ENCODE measurements around the gene KDM3B. TPM values are rescaled to one million over a fixed set of nuclear protein-coding genes. Genes with fewer than 3 reads are reported as not detected.
"Not testable (repeated sequence)": the region's sequence is repeated elsewhere in the genome, so short reads cannot be mapped to it uniquely, and the experiment has no call there.

Gene KDM3B
- total RNA-seq, result 72.1 TPM

GRCh38 chr5:138352071-138352721 is at the start of gene KDM3B:
Gene KDM3B (plus strand): TSS chr5:138352685. CDS start chr5:138352796, 111 bp downstream.
- Histone ChIP-seq H3K27me3 (ENCODE audit: insufficient read depth, low read length) (no peaks in the 10 kb centered on the region), H3K4me1 (ENCODE audit: insufficient read depth, low read length) (peaks cover 28% of the 10 kb centered on the region), H3K9me3 (ENCODE audit: low read depth, low read length) (no peaks in the 10 kb centered on the region), H3K4me3 (ENCODE audit: low read length) (peak within 1 kb of the TSS; percentile 96)

DNA sequence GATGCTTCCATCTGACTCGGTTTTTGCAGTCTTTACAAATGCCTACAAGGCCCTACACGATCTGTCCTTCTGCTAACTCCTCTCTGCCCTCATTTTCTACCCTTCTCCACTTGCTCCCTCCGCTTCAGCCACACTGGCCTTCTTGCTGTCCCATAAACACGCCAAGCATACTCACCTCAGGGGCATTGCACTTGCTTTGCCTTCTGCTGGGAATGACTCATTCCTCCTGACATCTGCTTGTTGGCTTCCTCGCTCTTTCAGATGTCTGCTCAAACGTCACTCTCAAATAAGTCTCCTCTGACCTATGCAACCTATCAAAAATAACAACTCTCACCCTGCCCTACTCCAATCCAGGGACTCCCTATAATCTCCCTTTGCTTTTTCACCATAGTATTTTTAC is 49.1 kb upstream of the KDM3B start:
- H3K4me3 ChIP-seq (ENCODE audit: low read length), result no peak overlapping the region
- no peaks in the 10 kb centered on the region for H3K9me3 ChIP-seq (ENCODE audit: low read depth, low read length)
- H3K27me3 ChIP-seq (ENCODE audit: insufficient read depth, low read length), result no peaks in the 10 kb centered on the region
- H3K4me1 ChIP-seq (ENCODE audit: insufficient read depth, low read length), result no peaks in the 10 kb centered on the region

DNA sequence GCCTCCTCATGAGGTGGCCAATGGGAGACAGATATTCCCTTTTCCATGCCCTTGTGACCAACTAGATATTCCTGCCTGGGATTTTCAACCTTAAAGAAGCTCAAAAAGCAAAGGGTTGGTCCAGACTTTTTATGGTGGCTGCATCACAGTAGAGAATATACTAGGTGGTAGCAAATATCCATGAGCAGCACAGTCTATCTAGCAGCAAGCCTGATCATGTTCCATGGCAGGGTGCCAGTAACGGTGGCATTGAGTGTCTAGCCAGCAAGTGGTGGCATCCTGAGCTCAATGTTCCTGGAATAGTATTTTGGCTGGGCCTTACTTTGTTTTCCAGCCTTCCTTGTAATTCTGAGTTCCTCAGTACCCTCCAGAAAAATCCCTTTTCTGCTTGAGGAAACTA is 46.7 kb upstream of the KDM3B start:
- no peaks in the 10 kb centered on the region for H3K4me1 ChIP-seq (ENCODE audit: insufficient read depth, low read length)
- H3K9me3 ChIP-seq (ENCODE audit: low read depth, low read length), result no peaks in the 10 kb centered on the region
- no peaks in the 10 kb centered on the region for H3K27me3 ChIP-seq (ENCODE audit: insufficient read depth, low read length)
- no peak overlapping the region for H3K4me3 ChIP-seq (ENCODE audit: low read length)

DNA sequence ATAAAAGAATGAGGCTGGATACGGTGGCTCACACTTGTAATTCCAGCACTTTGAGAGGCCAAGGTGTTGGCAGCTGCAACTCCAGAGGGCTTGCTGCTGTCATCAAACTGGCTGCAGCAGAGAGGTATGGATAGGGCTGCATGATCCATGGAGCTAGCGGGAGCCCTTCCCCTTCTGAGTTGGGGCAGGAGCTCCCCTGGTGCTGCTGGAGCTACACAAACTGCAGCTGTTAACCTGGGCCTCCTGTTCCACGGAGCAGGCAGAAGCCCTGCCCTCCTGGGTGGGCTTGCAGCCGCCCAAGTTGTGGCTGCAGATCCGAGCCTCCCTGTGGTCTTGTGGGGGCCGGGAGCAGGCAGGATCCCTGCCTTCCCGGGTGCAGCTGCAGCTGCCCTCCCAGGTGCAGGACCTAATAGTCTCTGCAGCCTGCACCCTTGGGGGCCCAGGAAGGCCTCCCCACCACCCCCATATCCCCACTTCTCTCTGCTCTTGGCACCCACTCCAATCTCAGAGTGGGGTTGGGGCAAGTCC is 36.7 kb upstream of the KDM3B start:
- no peaks in the 10 kb centered on the region for H3K27me3 ChIP-seq (ENCODE audit: insufficient read depth, low read length)
- H3K4me1 ChIP-seq (ENCODE audit: insufficient read depth, low read length), result no peaks in the 10 kb centered on the region
- no peak overlapping the region for H3K4me3 ChIP-seq (ENCODE audit: low read length)
- no peaks in the 10 kb centered on the region for H3K9me3 ChIP-seq (ENCODE audit: low read depth, low read length)

GRCh38 chr5:138316355-138316754 is 36.1 kb upstream of the KDM3B start:
- H3K4me3 ChIP-seq (ENCODE audit: low read length), result no peak overlapping the region
- H3K9me3 ChIP-seq (ENCODE audit: low read depth, low read length), result no peaks in the 10 kb centered on the region

GRCh38 chr5:138318211-138318610 is 34.3 kb upstream of the KDM3B start:
- H3K27me3 ChIP-seq (ENCODE audit: insufficient read depth, low read length); H3K9me3 ChIP-seq (ENCODE audit: low read depth, low read length); H3K4me3 ChIP-seq (ENCODE audit: low read length); H3K4me1 ChIP-seq (ENCODE audit: insufficient read depth, low read length): not testable (repeated sequence)

More at GRCh38 chr5:138316355-138316754, 36.1 kb upstream of the KDM3B start:
- H3K27me3 ChIP-seq (ENCODE audit: insufficient read depth, low read length), result no peaks in the 10 kb centered on the region
- H3K4me1 ChIP-seq (ENCODE audit: insufficient read depth, low read length), result no peaks in the 10 kb centered on the region

DNA sequence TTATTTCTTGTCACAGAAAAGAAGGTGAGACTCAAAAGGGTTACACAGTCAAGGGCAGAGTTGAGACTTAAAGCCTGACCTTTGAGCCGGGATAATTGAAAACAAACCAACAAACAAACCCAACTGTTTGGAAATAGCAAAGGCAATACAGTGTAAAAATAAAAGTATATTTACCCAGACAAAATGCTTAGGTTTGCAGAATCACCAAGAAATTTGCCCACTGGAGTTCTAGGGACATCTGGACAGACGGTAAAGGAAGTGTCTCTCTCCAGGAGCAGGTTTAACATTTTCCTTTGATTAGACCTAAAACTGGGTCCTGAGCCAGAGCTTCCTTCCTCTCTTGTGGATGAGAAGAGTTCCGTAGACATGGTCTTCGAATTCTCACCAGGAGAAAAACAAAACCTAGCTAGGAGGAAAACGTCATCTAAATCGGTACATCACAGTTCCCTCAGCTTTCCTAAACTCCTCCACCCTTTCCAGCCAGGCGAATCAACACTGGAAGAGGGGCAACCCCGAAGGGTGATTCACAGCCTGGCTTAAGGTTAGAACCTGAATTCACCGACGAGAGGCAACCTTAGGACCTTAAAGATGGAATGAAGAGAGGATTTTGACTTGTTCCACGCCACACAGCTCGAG is 21.6 kb upstream of the KDM3B start:
- Histone ChIP-seq H3K9me3 (ENCODE audit: low read depth, low read length) (no peaks in the 10 kb centered on the region), H3K4me3 (ENCODE audit: low read length) (peak overlapping the region; percentile 52), H3K4me1 (ENCODE audit: insufficient read depth, low read length) (peaks cover 18% of the 10 kb centered on the region), H3K27me3 (ENCODE audit: insufficient read depth, low read length) (no peaks in the 10 kb centered on the region)

DNA sequence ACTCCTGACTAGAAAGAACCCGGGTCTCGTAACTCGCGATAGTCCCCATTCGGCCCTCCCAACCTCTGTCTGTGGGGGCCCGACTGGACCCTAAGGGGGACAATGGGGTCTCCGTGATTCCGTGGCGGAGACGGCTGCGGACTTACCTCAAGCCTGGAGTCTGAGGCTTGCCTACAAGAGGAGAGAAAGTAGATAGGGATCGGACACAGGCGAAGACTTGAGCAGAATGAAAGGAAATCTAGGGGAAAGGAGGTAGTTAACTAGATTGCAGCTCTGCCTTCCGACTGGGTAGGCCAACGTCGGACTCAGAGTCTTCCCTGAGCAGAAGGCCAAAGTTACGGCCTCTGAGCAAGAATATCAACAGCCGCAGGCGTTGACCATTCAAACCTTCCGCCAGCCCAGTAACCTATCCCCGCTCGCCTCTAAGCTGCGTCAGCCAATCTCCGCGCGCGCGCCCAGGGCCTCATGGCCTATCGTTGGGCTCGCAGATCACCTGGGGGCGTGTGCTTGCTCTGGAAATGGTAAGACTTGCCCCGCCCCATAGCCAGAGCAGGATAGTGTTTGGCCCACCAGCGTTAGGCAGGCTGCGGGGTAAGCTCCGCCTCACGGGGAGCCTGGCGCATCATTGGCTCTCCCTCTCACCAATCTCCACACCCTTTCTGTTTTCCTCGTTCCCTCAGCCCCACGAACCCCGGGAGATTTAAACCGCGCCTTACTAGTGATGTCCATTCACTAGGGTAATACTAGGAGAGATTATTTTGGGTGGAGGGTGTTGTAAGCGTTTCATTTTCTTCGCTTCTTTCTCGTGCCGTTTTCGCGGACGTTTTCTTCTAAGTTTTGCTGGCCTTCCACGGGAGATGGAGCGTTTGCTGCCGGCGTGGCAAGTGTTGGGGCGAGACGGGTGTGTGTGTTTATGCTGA is 20.8 kb upstream of the KDM3B start, which contains the start of gene CDC25C:
Gene CDC25C (minus strand): TSS at position 356 of the 920 bp plus-strand sequence. CDS start 624 bp downstream, outside the sequence.
- Histone ChIP-seq H3K27me3 (ENCODE audit: insufficient read depth, low read length) (no peaks in the 10 kb centered on the region), H3K9me3 (ENCODE audit: low read depth, low read length) (no peaks in the 10 kb centered on the region), H3K4me1 (ENCODE audit: insufficient read depth, low read length) (peaks cover 20% of the 10 kb centered on the region), H3K4me3 (ENCODE audit: low read length) (peak within 1 kb of the TSS; percentile 52)

DNA sequence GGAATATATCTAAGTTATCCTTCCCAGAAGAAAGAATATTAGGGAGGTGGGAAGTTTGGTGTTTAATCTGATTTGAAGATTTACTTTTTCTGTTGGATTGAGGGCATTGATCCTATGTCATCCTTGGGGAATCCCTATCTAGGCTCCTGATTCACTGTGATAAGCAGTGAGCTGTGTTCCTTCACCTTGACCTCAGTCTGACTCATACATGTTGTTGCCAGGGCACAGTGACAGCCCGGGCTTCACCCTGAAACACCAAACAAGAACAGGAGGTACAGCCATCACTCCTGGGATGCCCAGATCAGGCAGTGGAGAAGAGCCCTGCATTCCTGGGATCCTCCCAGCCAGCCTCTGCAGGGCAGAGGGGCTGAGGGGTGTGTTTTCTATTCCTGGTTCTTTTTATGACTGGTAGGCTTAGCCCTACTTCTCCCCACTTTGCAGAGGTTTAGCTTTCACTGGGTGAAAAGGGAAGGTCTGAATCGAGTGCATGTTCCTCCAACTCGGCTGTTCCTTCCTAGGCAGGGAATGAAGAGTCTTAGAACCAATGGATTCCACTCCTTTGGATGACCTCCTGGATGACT is 17.5 kb upstream of the KDM3B start:
- no peak overlapping the region for H3K4me3 ChIP-seq (ENCODE audit: low read length)
- H3K27me3 ChIP-seq (ENCODE audit: insufficient read depth, low read length), result no peaks in the 10 kb centered on the region
- H3K9me3 ChIP-seq (ENCODE audit: low read depth, low read length), result no peaks in the 10 kb centered on the region
- peaks cover 40% of the 10 kb centered on the region for H3K4me1 ChIP-seq (ENCODE audit: insufficient read depth, low read length)

DNA sequence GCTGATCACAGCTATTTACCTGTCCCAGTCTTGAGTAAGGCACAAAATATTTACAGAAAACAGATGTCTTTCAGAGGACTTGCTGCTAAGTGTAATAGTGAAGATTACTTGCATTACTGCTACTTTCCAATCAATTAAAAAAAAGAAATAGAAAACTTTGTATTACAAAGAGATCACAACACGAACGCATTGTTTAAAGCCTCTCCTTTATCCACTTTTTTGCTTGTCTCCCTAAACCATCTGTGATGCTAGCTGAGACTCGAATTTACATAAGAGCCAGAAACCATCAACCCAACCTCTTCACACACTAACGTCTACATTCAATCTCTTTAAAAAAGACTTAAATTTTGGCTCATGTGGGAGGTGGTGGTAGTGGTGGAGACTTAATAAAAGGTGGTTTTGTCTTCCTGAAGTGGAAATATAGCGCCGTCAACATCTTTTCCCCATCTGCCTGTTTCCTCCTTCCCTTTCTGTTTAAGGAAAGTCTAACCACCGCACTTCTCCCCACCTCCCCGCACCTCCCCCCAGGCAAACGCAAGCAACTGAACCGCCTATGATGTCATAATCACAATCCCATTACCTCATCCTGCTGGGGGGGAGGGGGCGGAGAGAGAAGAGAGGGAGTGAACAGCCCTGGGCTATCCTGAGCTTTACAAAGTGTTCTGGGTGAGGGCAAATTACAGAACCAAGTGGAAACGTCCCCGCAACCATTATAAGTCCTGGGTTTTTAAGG is 15.4 kb upstream of the KDM3B start:
- H3K4me3 ChIP-seq (ENCODE audit: low read length), result peak overlapping the region; percentile 81
- H3K27me3 ChIP-seq (ENCODE audit: insufficient read depth, low read length), result no peaks in the 10 kb centered on the region
- H3K4me1 ChIP-seq (ENCODE audit: insufficient read depth, low read length), result peaks cover 41% of the 10 kb centered on the region
- H3K9me3 ChIP-seq (ENCODE audit: low read depth, low read length), result no peaks in the 10 kb centered on the region

DNA sequence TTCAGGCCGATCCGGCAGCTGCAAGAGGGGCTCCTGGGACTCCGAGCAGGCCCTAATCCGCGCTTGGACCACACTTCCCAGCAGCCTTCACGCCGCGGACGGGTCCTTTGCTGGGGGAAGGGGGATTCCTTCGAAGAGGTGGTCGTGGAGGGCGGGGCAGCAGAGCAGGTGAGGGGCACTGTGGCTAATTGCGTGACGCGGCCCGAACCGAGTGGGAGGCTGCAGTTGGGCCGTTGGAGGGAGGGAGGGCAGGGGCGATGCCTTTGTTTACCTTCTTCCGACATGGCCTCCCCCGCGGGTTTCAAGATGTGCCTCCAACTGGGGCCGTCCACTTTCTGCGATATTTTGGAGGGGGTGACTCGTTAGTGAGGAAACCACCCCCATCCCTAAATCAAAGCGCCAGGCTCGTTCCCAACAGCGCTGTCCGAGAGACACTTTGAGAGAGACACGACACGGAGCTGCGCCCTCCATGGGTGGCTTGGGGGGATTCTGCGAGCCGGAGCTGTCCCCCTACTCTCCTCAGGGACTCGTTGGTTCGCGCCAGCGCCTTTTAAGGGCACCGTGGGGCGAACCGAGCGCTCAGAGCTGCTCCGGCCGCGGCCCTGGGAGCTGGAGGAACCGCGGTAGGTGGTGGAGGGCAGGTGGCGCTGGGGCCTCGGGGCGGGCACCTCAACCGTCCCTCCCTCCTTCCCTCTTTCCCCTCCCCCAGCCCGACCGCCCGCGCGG is 14.6 kb upstream of the KDM3B start, which contains the start of gene FAM53C:
Gene FAM53C (plus strand): TSS at position 582 of the 726 bp plus-strand sequence. CDS start 3,070 bp downstream, outside the sequence.
- H3K4me3 ChIP-seq (ENCODE audit: low read length), result peak within 1 kb of the TSS; percentile 81
- H3K27me3 ChIP-seq (ENCODE audit: insufficient read depth, low read length), result no peaks in the 10 kb centered on the region
- H3K9me3 ChIP-seq (ENCODE audit: low read depth, low read length), result no peaks in the 10 kb centered on the region

GRCh38 chr5:138338411-138339090 is 13.9 kb upstream of the KDM3B start:
- no peaks in the 10 kb centered on the region for H3K27me3 ChIP-seq (ENCODE audit: insufficient read depth, low read length)
- H3K9me3 ChIP-seq (ENCODE audit: low read depth, low read length), result no peaks in the 10 kb centered on the region
- peaks cover 41% of the 10 kb centered on the region for H3K4me1 ChIP-seq (ENCODE audit: insufficient read depth, low read length)
- peak overlapping the region; percentile 81 for H3K4me3 ChIP-seq (ENCODE audit: low read length)

More for the DNA sequence above, 14.6 kb upstream of the KDM3B start, which contains the start of gene FAM53C:
- peaks cover 35% of the 10 kb centered on the region for H3K4me1 ChIP-seq (ENCODE audit: insufficient read depth, low read length)

GRCh38 chr5:138339091-138339456 is 13.4 kb upstream of the KDM3B start:
- peak overlapping the region; percentile 81 for H3K4me3 ChIP-seq (ENCODE audit: low read length)
- H3K4me1 ChIP-seq (ENCODE audit: insufficient read depth, low read length), result peaks cover 46% of the 10 kb centered on the region
- no peaks in the 10 kb centered on the region for H3K9me3 ChIP-seq (ENCODE audit: low read depth, low read length)
- H3K27me3 ChIP-seq (ENCODE audit: insufficient read depth, low read length), result no peaks in the 10 kb centered on the region
